ENCODE data around the gene GSTO1.

DNA sequence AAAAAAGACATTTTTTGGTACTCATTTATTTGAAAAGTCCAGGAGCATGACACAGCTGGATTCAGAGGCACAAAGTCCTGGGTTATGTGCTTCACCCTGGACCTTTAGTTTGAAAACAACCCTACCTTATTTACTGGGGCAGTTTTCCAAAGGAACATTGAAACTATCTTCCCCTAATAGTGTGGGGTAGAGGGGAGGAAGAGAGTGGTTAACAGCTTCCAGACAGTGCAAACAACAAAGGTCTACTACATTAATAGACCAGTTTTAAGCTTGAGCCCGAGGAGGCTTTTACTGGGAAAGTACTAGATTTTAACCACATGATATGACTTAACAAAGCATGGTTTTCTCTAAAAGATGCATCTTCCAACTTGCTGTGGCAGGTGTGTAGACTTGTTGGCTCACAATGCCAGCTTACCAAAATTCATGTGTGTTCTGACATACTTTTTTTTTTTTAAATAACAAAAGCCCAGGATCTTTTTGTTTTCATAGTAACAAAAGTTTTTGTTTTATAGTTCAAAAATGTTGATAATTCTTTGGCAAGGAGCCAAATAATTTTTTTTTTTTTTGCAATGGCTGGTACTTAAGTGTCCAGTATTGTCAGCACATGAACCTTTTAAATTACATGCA is 1.8 kb downstream of the GSTO1 start:
- TF ChIP-seq EGR1 (IDR thresholded peaks at IDR 0.05; ENCODE audit: low read depth in 2 of 2) (peak in 1 of 2 donors; percentile 83), CTCF (IDR thresholded peaks at IDR 0.05; ENCODE audit: low read depth, low read length, missing input control) (no peak)
